ENCODE data around the gene DPP4. TPM values are rescaled to one million over a fixed set of nuclear protein-coding genes. Genes with fewer than 3 reads are reported as not detected.

Gene DPP4
- total and polyA plus RNA-seq, 2 of the 13 experiments (the other 11 are each of a cell fraction or from before 2014, with no cell fraction given) = 39.4 to 109 TPM

DNA sequence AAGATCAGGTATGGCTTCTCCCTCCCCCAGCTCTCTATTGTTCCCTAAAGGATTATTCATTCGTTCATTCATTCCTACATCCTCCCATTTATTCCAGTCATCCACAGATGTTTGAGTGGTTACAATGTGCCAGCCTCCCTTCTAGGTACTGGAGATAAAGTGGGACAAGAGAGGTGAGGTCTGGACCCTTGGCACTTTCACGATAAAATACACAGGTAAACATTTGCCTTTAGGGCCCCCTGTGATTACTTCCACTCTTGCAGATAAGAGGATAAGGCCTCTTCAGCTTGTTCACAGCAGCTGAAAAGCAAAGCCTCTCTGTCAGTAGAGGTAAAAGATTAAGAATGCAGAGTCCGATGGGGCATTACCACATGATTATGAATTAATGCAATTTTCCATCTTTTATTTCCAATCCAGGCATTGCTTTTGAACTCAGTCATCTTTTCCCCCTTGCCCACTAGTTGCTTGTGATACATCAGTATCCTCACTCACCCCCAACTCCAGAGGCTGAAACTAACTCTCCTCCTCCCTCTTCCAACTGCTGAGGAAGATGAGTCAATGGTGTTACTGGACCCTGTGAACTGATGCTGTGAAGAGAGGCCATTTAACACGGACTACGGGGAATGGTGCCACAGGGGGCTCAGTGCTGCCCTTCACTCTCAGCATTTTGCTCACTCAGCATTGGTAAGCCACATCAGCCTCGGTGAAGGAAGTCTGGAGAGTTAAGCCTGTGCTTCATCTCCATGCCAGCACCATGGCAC is 1.1 kb upstream of the DPP4 start (continued):
- TF ChIP-seq PAX8 (CRISPR knock-in tag; IDR thresholded peaks at IDR 0.05; ENCODE audit: borderline replicate concordance) = no peak
- 0 out of 2 replicates have a peak, but pooled peaks have one; percentile 62 for TF ChIP-seq ZNF317 (CRISPR knock-in tag; IDR thresholded peaks at IDR 0.05)
- TF ChIP-seq GATAD2A (CRISPR knock-in tag; IDR thresholded peaks at IDR 0.05) = peak; percentile 68; the same call in 1 of the 2 replicates
- TF ChIP-seq ZSCAN22 (CRISPR knock-in tag; IDR thresholded peaks at IDR 0.05) = no peak
- no peak for TF ChIP-seq KLF9 (CRISPR knock-in tag; IDR thresholded peaks at IDR 0.05; ENCODE audit: low read depth)
- no peak for TF ChIP-seq RXRB (CRISPR knock-in tag; IDR thresholded peaks at IDR 0.05; ENCODE audit: borderline replicate concordance)
- no peak for TF ChIP-seq SUZ12 (IDR thresholded peaks at IDR 0.05; ENCODE audit: low read depth, low read length)
- no peak for TF ChIP-seq ZNF460 (CRISPR knock-in tag; IDR thresholded peaks at IDR 0.05; ENCODE audit: borderline replicate concordance)
- no peak for TF ChIP-seq ZEB1 (IDR thresholded peaks at IDR 0.05; ENCODE audit: insufficient replicate concordance, low read depth)
- TF ChIP-seq MEIS1 (CRISPR knock-in tag; IDR thresholded peaks at IDR 0.05; ENCODE audit: borderline replicate concordance) = no peak
- TF ChIP-seq, protein P1, sequence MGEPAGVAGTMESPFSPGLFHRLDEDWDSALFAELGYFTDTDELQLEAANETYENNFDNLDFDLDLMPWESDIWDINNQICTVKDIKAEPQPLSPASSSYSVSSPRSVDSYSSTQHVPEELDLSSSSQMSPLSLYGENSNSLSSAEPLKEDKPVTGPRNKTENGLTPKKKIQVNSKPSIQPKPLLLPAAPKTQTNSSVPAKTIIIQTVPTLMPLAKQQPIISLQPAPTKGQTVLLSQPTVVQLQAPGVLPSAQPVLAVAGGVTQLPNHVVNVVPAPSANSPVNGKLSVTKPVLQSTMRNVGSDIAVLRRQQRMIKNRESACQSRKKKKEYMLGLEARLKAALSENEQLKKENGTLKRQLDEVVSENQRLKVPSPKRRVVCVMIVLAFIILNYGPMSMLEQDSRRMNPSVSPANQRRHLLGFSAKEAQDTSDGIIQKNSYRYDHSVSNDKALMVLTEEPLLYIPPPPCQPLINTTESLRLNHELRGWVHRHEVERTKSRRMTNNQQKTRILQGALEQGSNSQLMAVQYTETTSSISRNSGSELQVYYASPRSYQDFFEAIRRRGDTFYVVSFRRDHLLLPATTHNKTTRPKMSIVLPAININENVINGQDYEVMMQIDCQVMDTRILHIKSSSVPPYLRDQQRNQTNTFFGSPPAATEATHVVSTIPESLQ (CRISPR knock-in tag; conservative IDR thresholded peaks at IDR 0.05) = no peak
- TF ChIP-seq HNRNPL (IDR thresholded peaks at IDR 0.05; ENCODE audit: low read depth, low read length) = no peak
- TF ChIP-seq ZNF468 (CRISPR knock-in tag; IDR thresholded peaks at IDR 0.05) = no peak
- TF ChIP-seq HNRNPLL (IDR thresholded peaks at IDR 0.05; ENCODE audit: low read depth, low read length, poor library complexity, severe bottlenecking) = no peak
